OCI-LY1 (cell line): Measurements from ENCODE around the gene BCL2.

ENCODE experiments used
- H2AFZ ChIP-seq: fragments of 200-600 bp; sonication (generic), shearing (Covaris generic); 2 replicates; pipeline ENCODE4 v1.6.0; 2014; ENCODE audit warnings: antibody characterized with exemption, mild to moderate bottlenecking, low read length
- H3F3A ChIP-seq: fragments of 200-600 bp; sonication (generic), shearing (Covaris generic); 2 replicates; pipeline ENCODE4 v1.6.0; 2014; ENCODE audit warnings: mild to moderate bottlenecking, antibody characterized with exemption, low read length, moderate library complexity; ENCODE audit not compliant: insufficient read depth
- H3K27ac ChIP-seq: fragments of 200-600 bp; sonication (generic); 2 replicates; pipeline ENCODE4 v1.5.1; 2014; ENCODE audit warnings: low read length, mixed run types, mild to moderate bottlenecking, low read depth; ENCODE audit not compliant: poor library complexity, severe bottlenecking
- H3K27me3 ChIP-seq: fragments of 200-600 bp; sonication (generic); 2 replicates; pipeline ENCODE4 v1.6.0; 2014; ENCODE audit warnings: antibody characterized with exemption, mild to moderate bottlenecking, low read length, moderate library complexity; ENCODE audit not compliant: insufficient read depth
- H3K36me3 ChIP-seq: fragments of 200-600 bp; sonication (generic); 2 replicates; pipeline ENCODE4 v1.6.1; 2014; ENCODE audit warnings: mild to moderate bottlenecking, antibody characterized with exemption, low read length, moderate library complexity, mixed read lengths; ENCODE audit not compliant: insufficient read depth
- H3K4me1 ChIP-seq: fragments of 200-600 bp; sonication (generic); 2 replicates; pipeline ENCODE4 v1.5.1; 2014; ENCODE audit warnings: mild to moderate bottlenecking, low read length, moderate library complexity; ENCODE audit not compliant: insufficient read depth, severe bottlenecking
- H3K4me2 ChIP-seq: fragments of 200-600 bp; sonication (generic), shearing (Covaris generic); 2 replicates; pipeline ENCODE4 v1.6.1; 2014; ENCODE audit warnings: low read length
- H3K4me3 ChIP-seq: fragments of 200-600 bp; sonication (generic); 2 replicates; pipeline ENCODE4 v1.5.1; 2014; ENCODE audit warnings: low read length, low read depth, mild to moderate bottlenecking, mixed read lengths; ENCODE audit not compliant: poor library complexity, severe bottlenecking
- H3K79me2 ChIP-seq: fragments of 200-600 bp; shearing (Covaris generic); 2 replicates; pipeline ENCODE4 v1.6.1; 2016; ENCODE audit warnings: mixed run types, low read length, mixed read lengths; ENCODE audit not compliant: insufficient read depth
- H3K9ac ChIP-seq: fragments of 200-600 bp; sonication (generic), shearing (Covaris generic); 2 replicates; pipeline ENCODE4 v1.6.1; 2014; ENCODE audit warnings: mild to moderate bottlenecking, low read length, mixed read lengths
- H3K9me2 ChIP-seq: fragments of 200-600 bp; sonication (generic), shearing (Covaris generic); 2 replicates; pipeline ENCODE4 v1.6.1; 2014; ENCODE audit warnings: low read depth, mild to moderate bottlenecking, low read length, mixed read lengths
- H3K9me3 ChIP-seq: fragments of 200-600 bp; shearing (Covaris generic); 2 replicates; pipeline ENCODE4 v1.6.1; 2014; ENCODE audit warnings: low read length, mixed read lengths
- H4K20me1 ChIP-seq: fragments of 200-600 bp; sonication (generic), shearing (Covaris generic); 2 replicates; pipeline ENCODE4 v1.6.0; 2016; ENCODE audit warnings: mild to moderate bottlenecking, low read length; ENCODE audit not compliant: insufficient read depth
- EZH2 ChIP-seq: fragments of 200-600 bp; sonication (generic), shearing (Covaris generic); IDR thresholded peaks from 2 replicates; pipeline ENCODE4 v1.8.0; 2017; ENCODE audit warnings: borderline replicate concordance, mixed run types, mild to moderate bottlenecking, antibody characterized with exemption, low read length, moderate library complexity, mixed read lengths
- TF ChIP-seq, protein P1 (sequence below): fragments of 200-600 bp; sonication (generic), shearing (Covaris generic); IDR thresholded peaks from 2 replicates; pipeline ENCODE4 v1.5.1; 2017; ENCODE audit warnings: mild to moderate bottlenecking, antibody characterized with exemption, low read length, moderate library complexity, mixed read lengths

Gene BCL2

DNA sequence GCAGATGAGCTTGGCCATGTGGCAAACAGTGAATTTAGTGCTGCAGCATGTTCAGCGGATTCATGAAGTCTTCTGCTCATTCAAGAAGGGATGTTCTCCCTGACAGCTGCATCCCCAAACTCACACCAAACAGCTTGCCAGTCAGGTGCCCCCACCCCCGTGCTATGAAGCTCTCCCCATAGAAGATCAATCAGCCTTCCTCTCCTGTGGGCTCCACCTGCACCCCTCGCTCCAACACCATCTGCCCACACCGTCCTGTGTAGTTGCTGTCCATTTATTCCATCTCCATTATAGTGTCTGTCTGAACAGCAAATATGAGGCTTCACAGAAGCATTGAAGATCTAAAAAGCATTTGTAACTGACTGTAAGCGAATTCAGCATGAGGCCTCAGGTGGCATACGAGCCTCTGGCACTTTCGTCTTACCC is 218.9 kb downstream of the BCL2 start:
- Histone ChIP-seq H3K27me3 (no peaks in the 10 kb centered on the region), H3K4me3 (no peak overlapping the region), H3K9me2 (no peaks in the 10 kb centered on the region), H4K20me1 (no peaks in the 10 kb centered on the region), H3K4me1 (no peaks in the 10 kb centered on the region), H3K27ac (no peak overlapping the region), H2AFZ (no peak overlapping the region), H3K9me3 (no peaks in the 10 kb centered on the region), H3K36me3 (no peaks in the 10 kb centered on the region), H3K4me2 (no peak overlapping the region), H3K9ac (no peak overlapping the region), H3F3A (no peaks in the 10 kb centered on the region), H3K79me2 (no peaks in the 10 kb centered on the region)
- TF ChIP-seq EZH2 = no peak
- TF ChIP-seq, protein P1, sequence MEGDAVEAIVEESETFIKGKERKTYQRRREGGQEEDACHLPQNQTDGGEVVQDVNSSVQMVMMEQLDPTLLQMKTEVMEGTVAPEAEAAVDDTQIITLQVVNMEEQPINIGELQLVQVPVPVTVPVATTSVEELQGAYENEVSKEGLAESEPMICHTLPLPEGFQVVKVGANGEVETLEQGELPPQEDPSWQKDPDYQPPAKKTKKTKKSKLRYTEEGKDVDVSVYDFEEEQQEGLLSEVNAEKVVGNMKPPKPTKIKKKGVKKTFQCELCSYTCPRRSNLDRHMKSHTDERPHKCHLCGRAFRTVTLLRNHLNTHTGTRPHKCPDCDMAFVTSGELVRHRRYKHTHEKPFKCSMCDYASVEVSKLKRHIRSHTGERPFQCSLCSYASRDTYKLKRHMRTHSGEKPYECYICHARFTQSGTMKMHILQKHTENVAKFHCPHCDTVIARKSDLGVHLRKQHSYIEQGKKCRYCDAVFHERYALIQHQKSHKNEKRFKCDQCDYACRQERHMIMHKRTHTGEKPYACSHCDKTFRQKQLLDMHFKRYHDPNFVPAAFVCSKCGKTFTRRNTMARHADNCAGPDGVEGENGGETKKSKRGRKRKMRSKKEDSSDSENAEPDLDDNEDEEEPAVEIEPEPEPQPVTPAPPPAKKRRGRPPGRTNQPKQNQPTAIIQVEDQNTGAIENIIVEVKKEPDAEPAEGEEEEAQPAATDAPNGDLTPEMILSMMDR = no peak

DNA sequence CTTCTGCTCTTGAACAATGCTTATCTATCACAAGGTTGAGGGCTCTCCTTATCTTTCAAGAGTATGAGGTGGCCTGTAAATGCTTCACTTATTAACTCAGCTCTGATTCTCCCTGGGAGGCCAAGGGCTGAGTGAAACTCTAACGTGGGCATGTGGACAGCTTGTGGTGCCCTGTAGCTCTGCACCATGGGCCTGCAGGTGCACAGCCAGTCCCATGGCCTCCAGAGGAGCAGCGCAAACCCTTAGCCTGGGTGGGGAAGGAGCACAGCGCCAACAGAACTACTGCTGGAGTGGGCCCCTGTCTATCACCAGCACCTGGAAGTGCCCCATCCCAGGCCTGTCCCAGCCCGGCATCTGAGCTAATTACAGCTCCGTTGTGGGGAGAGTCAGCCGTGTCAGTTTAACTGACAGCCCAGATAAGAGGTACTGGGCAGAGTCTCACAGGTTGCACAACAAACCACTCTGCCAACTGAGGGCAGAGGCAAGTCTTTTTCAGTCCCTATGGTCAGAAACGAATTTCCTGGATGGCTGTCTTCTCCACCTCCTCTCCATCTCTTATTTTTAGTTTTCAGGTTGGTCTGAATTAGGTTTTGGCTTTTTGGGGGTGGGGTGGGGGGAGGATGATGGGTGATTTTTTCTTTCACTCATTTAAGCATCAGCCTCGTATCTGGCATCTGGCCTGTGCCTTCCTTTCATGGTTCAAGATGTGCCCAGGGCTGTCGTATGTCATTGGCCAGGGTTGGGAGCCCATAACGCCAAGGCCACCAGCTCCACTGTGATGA is 219.5 kb downstream of the BCL2 start:
- Histone ChIP-seq H3K27ac (no peak overlapping the region), H3K36me3 (no peaks in the 10 kb centered on the region), H2AFZ (no peak overlapping the region), H3K27me3 (no peaks in the 10 kb centered on the region), H3K9ac (no peak overlapping the region), H3K4me1 (no peaks in the 10 kb centered on the region), H3K4me2 (no peak overlapping the region), H4K20me1 (no peaks in the 10 kb centered on the region), H3F3A (no peaks in the 10 kb centered on the region), H3K4me3 (no peak overlapping the region), H3K9me2 (no peaks in the 10 kb centered on the region), H3K79me2 (no peaks in the 10 kb centered on the region), H3K9me3 (no peaks in the 10 kb centered on the region)
- no peak for TF ChIP-seq EZH2
- TF ChIP-seq, protein P1 = no peak

DNA sequence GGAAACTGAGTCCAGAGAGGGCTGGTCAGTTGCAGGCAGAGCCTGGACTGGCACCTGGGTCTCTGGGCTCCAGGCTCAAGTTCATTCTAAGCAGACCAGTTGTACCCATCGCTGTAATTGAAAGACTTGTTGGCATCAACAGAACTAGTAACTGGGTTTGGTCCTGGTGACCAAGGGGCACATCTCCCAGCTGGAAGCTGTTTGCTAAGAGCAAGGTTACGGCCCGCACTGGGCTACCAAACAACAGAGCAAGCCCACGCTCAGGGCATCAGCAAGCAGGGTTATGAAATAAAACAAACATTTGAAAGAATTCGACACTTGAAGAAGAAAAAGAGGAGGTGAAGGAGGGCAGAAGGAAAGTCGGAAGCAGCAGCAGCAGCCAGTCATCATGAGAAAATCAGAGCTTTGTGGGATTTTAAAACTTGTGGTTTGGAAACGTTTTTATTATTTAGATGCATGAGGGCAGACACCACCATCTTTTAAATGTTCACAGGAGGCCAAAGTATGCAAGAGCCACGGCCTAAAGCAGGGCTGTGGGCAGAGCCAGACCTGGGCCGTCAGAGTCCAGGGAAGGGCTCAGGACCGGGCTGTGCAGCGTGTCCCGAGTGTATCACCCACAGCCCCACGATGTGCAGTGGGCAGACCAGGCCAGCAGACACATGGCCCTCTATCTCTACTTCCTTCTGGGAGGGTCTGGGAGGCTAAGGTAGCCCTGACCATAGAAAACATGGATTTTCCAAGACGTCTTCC is 220.3 kb downstream of the BCL2 start:
- Histone ChIP-seq H3K4me3 (no peak overlapping the region), H3K27me3 (no peaks in the 10 kb centered on the region), H3K36me3 (no peaks in the 10 kb centered on the region), H3F3A (no peaks in the 10 kb centered on the region), H3K9me3 (no peaks in the 10 kb centered on the region), H3K27ac (no peak overlapping the region), H3K9me2 (no peaks in the 10 kb centered on the region), H2AFZ (no peak overlapping the region), H3K4me1 (no peaks in the 10 kb centered on the region), H3K9ac (no peak overlapping the region), H3K79me2 (no peaks in the 10 kb centered on the region), H4K20me1 (no peaks in the 10 kb centered on the region), H3K4me2 (no peak overlapping the region)
- no peak for TF ChIP-seq EZH2
- TF ChIP-seq, protein P1 = no peak
